IPS-20b (cell line): ENCODE measurements around the gene CDK19.
"Not testable (repeated sequence)": the region's sequence is repeated elsewhere in the genome, so short reads cannot be mapped to it uniquely, and the experiment has no call there.

ENCODE experiments used
- H3K27ac ChIP-seq: one replicate; pipeline ENCODE4 v1.5.1; 2013; ENCODE audit warnings: low read length
- H3K27me3 ChIP-seq: 2 replicates; pipeline ENCODE4 v1.6.1; 2013; ENCODE audit warnings: mild to moderate bottlenecking, low read length, inconsistent platforms; ENCODE audit not compliant: insufficient read depth
- H3K36me3 ChIP-seq: 2 replicates; pipeline ENCODE4 v1.6.1; 2013; ENCODE audit warnings: low read depth, mild to moderate bottlenecking, inconsistent platforms, low read length, moderate library complexity; ENCODE audit not compliant: insufficient read depth
- H3K4me1 ChIP-seq: 2 replicates; pipeline ENCODE4 v1.6.1; 2013; ENCODE audit warnings: mild to moderate bottlenecking, control low read depth, inconsistent platforms, low read length, moderate library complexity; ENCODE audit not compliant: insufficient read depth
- H3K4me3 ChIP-seq: 2 replicates; pipeline ENCODE4 v1.5.1; 2013; ENCODE audit warnings: mild to moderate bottlenecking, low read length, inconsistent platforms
- H3K9ac ChIP-seq: 2 replicates; pipeline ENCODE4 v1.6.1; 2013; ENCODE audit warnings: low read depth, mild to moderate bottlenecking, inconsistent platforms, low read length, moderate library complexity
- H3K9me3 ChIP-seq: 2 replicates; pipeline ENCODE4 v1.6.1; 2013; ENCODE audit warnings: mild to moderate bottlenecking, low read depth, low read length, inconsistent platforms; ENCODE audit not compliant: insufficient read depth

The CDK19 gene

GRCh38 chr6:110589865-110590513, 225.3 kb downstream of the CDK19 start:
- Histone ChIP-seq H3K9me3 (no peaks in the 10 kb centered on the region), H3K27me3 (no peaks in the 10 kb centered on the region), H3K4me3 (no peak overlapping the region), H3K4me1 (no peaks in the 10 kb centered on the region), H3K36me3 (no peaks in the 10 kb centered on the region), H3K9ac (no peak overlapping the region), H3K27ac (no peak overlapping the region)

- Histone ChIP-seq H3K36me3 (no peaks in the 10 kb centered on the region), H3K4me3 (no peak overlapping the region), H3K4me1 (no peaks in the 10 kb centered on the region), H3K27ac (no peak overlapping the region), H3K27me3 (no peaks in the 10 kb centered on the region), H3K9ac (no peak overlapping the region), H3K9me3 (no peaks in the 10 kb centered on the region)
Observed at GRCh38 chr6:110587328-110587727, 227.9 kb downstream of the CDK19 start.

GRCh38 chr6:110581679-110582078, 233.6 kb downstream of the CDK19 start:
- Histone ChIP-seq H3K4me1 (no peaks in the 10 kb centered on the region), H3K27me3 (no peaks in the 10 kb centered on the region), H3K4me3 (no peak overlapping the region), H3K9ac (no peak overlapping the region), H3K27ac (no peak overlapping the region), H3K36me3 (no peaks in the 10 kb centered on the region), H3K9me3 (no peaks in the 10 kb centered on the region)

- H3K27me3 ChIP-seq, H3K27ac ChIP-seq, H3K9me3 ChIP-seq, H3K4me3 ChIP-seq, H3K9ac ChIP-seq, H3K4me1 ChIP-seq, H3K36me3 ChIP-seq: not testable (repeated sequence)
Observed at GRCh38 chr6:110577596-110578167, 237.6 kb downstream of the CDK19 start.

- Histone ChIP-seq H3K4me3 (no peak overlapping the region), H3K36me3 (no peaks in the 10 kb centered on the region), H3K4me1 (no peaks in the 10 kb centered on the region), H3K9ac (no peak overlapping the region), H3K9me3 (no peaks in the 10 kb centered on the region), H3K27ac (no peak overlapping the region), H3K27me3 (no peaks in the 10 kb centered on the region)
Observed at GRCh38 chr6:110575925-110576463, 239.3 kb downstream of the CDK19 start.

- no peaks in the 10 kb centered on the region for H3K9me3 ChIP-seq
- H3K36me3 ChIP-seq: no peaks in the 10 kb centered on the region
- H3K27me3 ChIP-seq: no peaks in the 10 kb centered on the region
- no peak overlapping the region for H3K9ac ChIP-seq
- no peak overlapping the region for H3K4me3 ChIP-seq
- no peak overlapping the region for H3K27ac ChIP-seq
- H3K4me1 ChIP-seq: no peaks in the 10 kb centered on the region
Observed at GRCh38 chr6:110574817-110575216, 240.5 kb downstream of the CDK19 start.

GRCh38 chr6:110573537-110573936, 241.7 kb downstream of the CDK19 start:
- no peak overlapping the region for H3K9ac ChIP-seq
- no peaks in the 10 kb centered on the region for H3K4me1 ChIP-seq
- no peaks in the 10 kb centered on the region for H3K36me3 ChIP-seq
- H3K27ac ChIP-seq: no peak overlapping the region
- no peaks in the 10 kb centered on the region for H3K9me3 ChIP-seq
- H3K4me3 ChIP-seq: no peak overlapping the region
- no peaks in the 10 kb centered on the region for H3K27me3 ChIP-seq

GRCh38 chr6:110573136-110573535, 242.1 kb downstream of the CDK19 start:
- H3K4me3 ChIP-seq: no peak overlapping the region
- no peaks in the 10 kb centered on the region for H3K4me1 ChIP-seq
- H3K9ac ChIP-seq: no peak overlapping the region
- H3K9me3 ChIP-seq: no peaks in the 10 kb centered on the region
- no peak overlapping the region for H3K27ac ChIP-seq
- no peaks in the 10 kb centered on the region for H3K36me3 ChIP-seq
- no peaks in the 10 kb centered on the region for H3K27me3 ChIP-seq

GRCh38 chr6:110567957-110568696, 247.1 kb downstream of the CDK19 start:
- no peak overlapping the region for H3K4me3 ChIP-seq
- H3K27me3 ChIP-seq: no peaks in the 10 kb centered on the region
- 0 out of 2 replicates have a peak, but pooled peaks cover 4% of the 10 kb centered on the region for H3K4me1 ChIP-seq
- no peak overlapping the region for H3K27ac ChIP-seq
- no peaks in the 10 kb centered on the region for H3K9me3 ChIP-seq
- no peak overlapping the region for H3K9ac ChIP-seq
- H3K36me3 ChIP-seq: no peaks in the 10 kb centered on the region

- Histone ChIP-seq H3K27me3 (no peaks in the 10 kb centered on the region), H3K36me3 (no peaks in the 10 kb centered on the region), H3K4me3 (no peak overlapping the region), H3K27ac (no peak overlapping the region), H3K9me3 (no peaks in the 10 kb centered on the region), H3K4me1 (0 out of 2 replicates have a peak, but pooled peaks cover 4% of the 10 kb centered on the region), H3K9ac (no peak overlapping the region)
Observed at GRCh38 chr6:110566346-110567125, 248.7 kb downstream of the CDK19 start.

- Histone ChIP-seq H3K9ac (no peak overlapping the region), H3K9me3 (no peaks in the 10 kb centered on the region), H3K4me1 (0 out of 2 replicates have a peak, but pooled peaks cover 4% of the 10 kb centered on the region), H3K27me3 (no peaks in the 10 kb centered on the region), H3K27ac (no peak overlapping the region), H3K36me3 (no peaks in the 10 kb centered on the region), H3K4me3 (no peak overlapping the region)
Observed at GRCh38 chr6:110564703-110565421, 250.4 kb downstream of the CDK19 start.
